GM21723 (cell line): ENCODE measurements around the gene DPEP2NB.

ENCODE experiments used
- ATAC-seq: cut with Tn5 transposase; IDR thresholded peaks from one replicate; pipeline ENCODE4 v1.9.1; 2021; ENCODE audit warnings: mild to moderate bottlenecking, moderate library complexity; ENCODE audit not compliant: unreplicated experiment

DPEP2NB gene

GRCh38 chr16:67964477-67965131 is 51.1 kb downstream of the DPEP2NB start:
- ATAC-seq, result no peak

GRCh38 chr16:67963662-67964321 is 51.9 kb downstream of the DPEP2NB start:
- ATAC-seq, result no peak
